ENCODE results near the gene COL28A1. TPM values are rescaled to one million over a fixed set of nuclear protein-coding genes. Genes with fewer than 3 reads are reported as not detected.

COL28A1 gene
- total and polyA plus RNA-seq, 4 donors, result 0.05 to 0.50 (median 0.18) TPM

GRCh38 chr7:7527047-7527446 lies 8.6 kb downstream of the COL28A1 start:
- no peak overlapping the region for H3K27ac ChIP-seq (ENCODE audit: low read depth in 1 of 2, low read length in 2 of 2)
- TF ChIP-seq FOXA2 (IDR thresholded peaks at IDR 0.05), result no peak
- TF ChIP-seq ATF3 (IDR thresholded peaks at IDR 0.05), result no peak
- no peak for TF ChIP-seq HNF4G (IDR thresholded peaks at IDR 0.05)
- TF ChIP-seq GABPA (IDR thresholded peaks at IDR 0.05 in 1 of 2, conservative IDR thresholded peaks at IDR 0.05 in 1 of 2), result no peak
- H3K36me3 ChIP-seq (ENCODE audit: control insufficient read depth in 4 of 4, insufficient read depth in 3 of 4, low read depth in 1 of 4, low read length in 3 of 4), result no peaks in the 10 kb centered on the region
- no peak for DNase-seq (ENCODE audit: low spot score)
- H3K9me3 ChIP-seq (ENCODE audit: control insufficient read depth in 4 of 4, low read length in 3 of 4), result no peaks in the 10 kb centered on the region
- no peak overlapping the region for H3K4me3 ChIP-seq (ENCODE audit: low read depth in 1 of 3, low read length in 3 of 3)
- no peaks in the 10 kb centered on the region for H3K27me3 ChIP-seq (ENCODE audit: control insufficient read depth in 4 of 4, insufficient read depth in 4 of 4, low read length in 3 of 4)
- no peak overlapping the region for H3K9ac ChIP-seq (ENCODE audit: low read depth in 1 of 2, low read length in 2 of 2)
- no peaks in the 10 kb centered on the region for H3K4me1 ChIP-seq (ENCODE audit: control insufficient read depth in 4 of 4, insufficient read depth in 4 of 4, low read length in 3 of 4)
- WGBS, result 98% methylated on average over 3 of the region's 3 CpGs

GRCh38 chr7:7526006-7526405 lies 9.7 kb downstream of the COL28A1 start:
- Histone ChIP-seq H3K9me3 (ENCODE audit: control insufficient read depth in 4 of 4, low read length in 3 of 4) (no peaks in the 10 kb centered on the region), H3K4me3 (ENCODE audit: low read depth in 1 of 3, low read length in 3 of 3) (no peak overlapping the region), H3K9ac (ENCODE audit: low read depth in 1 of 2, low read length in 2 of 2) (no peak overlapping the region), H3K27ac (ENCODE audit: low read depth in 1 of 2, low read length in 2 of 2) (no peak overlapping the region), H3K36me3 (ENCODE audit: control insufficient read depth in 4 of 4, insufficient read depth in 3 of 4, low read depth in 1 of 4, low read length in 3 of 4) (no peaks in the 10 kb centered on the region), H3K27me3 (ENCODE audit: control insufficient read depth in 4 of 4, insufficient read depth in 4 of 4, low read length in 3 of 4) (no peaks in the 10 kb centered on the region), H3K4me1 (ENCODE audit: control insufficient read depth in 4 of 4, insufficient read depth in 4 of 4, low read length in 3 of 4) (no peaks in the 10 kb centered on the region)
- 91% methylated on average over 2 of the region's 2 CpGs for WGBS
- no peak for DNase-seq (ENCODE audit: low spot score)
- no peak for TF ChIP-seq FOXA1 (IDR thresholded peaks at IDR 0.05)
- no peak for TF ChIP-seq EGR1 (IDR thresholded peaks at IDR 0.05; ENCODE audit: low read depth in 2 of 2)
- TF ChIP-seq HNF4A (conservative IDR thresholded peaks at IDR 0.05), result no peak
- TF ChIP-seq SP1 (IDR thresholded peaks at IDR 0.05), result no peak
- no peak for TF ChIP-seq RAD21 (IDR thresholded peaks at IDR 0.05)
- TF ChIP-seq CTCF (IDR thresholded peaks at IDR 0.05; ENCODE audit: low read depth, low read length, missing input control), result no peak
- TF ChIP-seq HNF4G (IDR thresholded peaks at IDR 0.05), result no peak
- no peak for TF ChIP-seq RXRA (IDR thresholded peaks at IDR 0.05)
- TF ChIP-seq NR2F2 (IDR thresholded peaks at IDR 0.05), result no peak

- no peak overlapping the region for H3K4me3 ChIP-seq (ENCODE audit: low read depth in 1 of 3, low read length in 3 of 3)
- no peaks in the 10 kb centered on the region for H3K9me3 ChIP-seq (ENCODE audit: control insufficient read depth in 4 of 4, low read length in 3 of 4)
- TF ChIP-seq RAD21 (IDR thresholded peaks at IDR 0.05), result no peak
- no peak for TF ChIP-seq HNF4G (IDR thresholded peaks at IDR 0.05)
- TF ChIP-seq ATF3 (IDR thresholded peaks at IDR 0.05), result no peak
- no peak for TF ChIP-seq YY1 (IDR thresholded peaks at IDR 0.05)
- no peak for TF ChIP-seq EGR1 (IDR thresholded peaks at IDR 0.05; ENCODE audit: low read depth in 2 of 2)
- TF ChIP-seq RXRA (IDR thresholded peaks at IDR 0.05), result no peak
- no peak for TF ChIP-seq ZBTB33 (IDR thresholded peaks at IDR 0.05)
- no peak for TF ChIP-seq TAF1 (conservative IDR thresholded peaks at IDR 0.05)
- TF ChIP-seq FOXA2 (IDR thresholded peaks at IDR 0.05), result no peak
- TF ChIP-seq GABPA (IDR thresholded peaks at IDR 0.05 in 1 of 2, conservative IDR thresholded peaks at IDR 0.05 in 1 of 2), result no peak
- no peaks in the 10 kb centered on the region for H3K4me1 ChIP-seq (ENCODE audit: control insufficient read depth in 4 of 4, insufficient read depth in 4 of 4, low read length in 3 of 4)
- no peak overlapping the region for H3K27ac ChIP-seq (ENCODE audit: low read depth in 1 of 2, low read length in 2 of 2)
- no peaks in the 10 kb centered on the region for H3K27me3 ChIP-seq (ENCODE audit: control insufficient read depth in 4 of 4, insufficient read depth in 4 of 4, low read length in 3 of 4)
- no peak for DNase-seq (ENCODE audit: low spot score)
- H3K9ac ChIP-seq (ENCODE audit: low read depth in 1 of 2, low read length in 2 of 2), result no peak overlapping the region
- WGBS, result 85% methylated on average over 3 of the region's 3 CpGs
- H3K36me3 ChIP-seq (ENCODE audit: control insufficient read depth in 4 of 4, insufficient read depth in 3 of 4, low read depth in 1 of 4, low read length in 3 of 4), result no peaks in the 10 kb centered on the region
These were observed 11.6 kb downstream of the COL28A1 start for GRCh38 chr7:7524121-7524520.

Measured in liver (tissue), 9 donors.